Keratinocyte (primary cell): ENCODE results near the gene PARVA. TPM values are rescaled to one million over a fixed set of nuclear protein-coding genes. Genes with fewer than 3 reads are reported as not detected.

Experiments
- DNase-seq: peaks from one replicate; pipeline ENCODE4 v3.0.0-alpha.2; 2011; ENCODE audit warnings: low read depth, missing footprints, low spot score
- FAIRE-seq: peaks from 2 replicates; lab custom pipeline; 2011; peaks lifted over from hg19 to GRCh38; lab: Jason Lieb, UNC
- H2AFZ ChIP-seq: 2 replicates; pipeline ENCODE4 v1.6.0; 2012; ENCODE audit warnings: low read length, control low read depth, inconsistent platforms; ENCODE audit not compliant: control insufficient read depth
- H3K27ac ChIP-seq: 2 replicates; pipeline ENCODE4 v1.5.1; 2011; ENCODE audit warnings: low read length; ENCODE audit not compliant: control insufficient read depth, insufficient read depth
- H3K27me3 ChIP-seq: 3 replicates; pipeline ENCODE4 v1.6.0; 2011; ENCODE audit warnings: low read length; ENCODE audit not compliant: control insufficient read depth, insufficient read depth; ENCODE audit errors: extremely low read depth
- H3K36me3 ChIP-seq, 2 experiments: 2 replicates in 1 of 2; 3 replicates in 1 of 2; pipeline ENCODE4 v1.5.1; 2011; ENCODE audit warnings: low read length in 2 of 2, mild to moderate bottlenecking in 1 of 2; ENCODE audit not compliant: control insufficient read depth in 2 of 2, insufficient read depth in 2 of 2; ENCODE audit errors: extremely low read depth in 1 of 2
- H3K4me1 ChIP-seq: 3 replicates; pipeline ENCODE4 v1.5.1; 2011; ENCODE audit warnings: low read length; ENCODE audit not compliant: control insufficient read depth, insufficient read depth; ENCODE audit errors: extremely low read depth
- H3K4me2 ChIP-seq: 3 replicates; pipeline ENCODE4 v1.6.0; 2011; ENCODE audit warnings: low read depth, low read length; ENCODE audit not compliant: control insufficient read depth, insufficient read depth; ENCODE audit errors: extremely low read depth
- H3K4me3 ChIP-seq, 3 experiments: fragments of 200-600 bp in 1 of 3; sonication (generic) in 1 of 3; 2 replicates in 2 of 3; 3 replicates in 1 of 3; pipeline ENCODE4 v1.5.1; 2011 to 2016; ENCODE audit warnings: low read length in 3 of 3, mild to moderate bottlenecking in 3 of 3, control low read depth in 2 of 3, inconsistent platforms in 1 of 3, low read depth in 1 of 3, mixed read lengths in 1 of 3, mixed run types in 1 of 3, moderate library complexity in 1 of 3; ENCODE audit not compliant: control insufficient read depth in 2 of 3, insufficient read depth in 2 of 3; ENCODE audit errors: extremely low read depth in 1 of 3
- H3K79me2 ChIP-seq: 2 replicates; pipeline ENCODE4 v1.6.0; 2012; ENCODE audit warnings: low read length; ENCODE audit not compliant: control insufficient read depth, insufficient read depth
- H3K9ac ChIP-seq: 3 replicates; pipeline ENCODE4 v1.6.0; 2011; ENCODE audit warnings: low read length; ENCODE audit not compliant: control insufficient read depth, insufficient read depth; ENCODE audit errors: extremely low read depth
- H3K9me1 ChIP-seq: 3 replicates; pipeline ENCODE4 v1.6.0; 2011; ENCODE audit warnings: low read length; ENCODE audit not compliant: control insufficient read depth, insufficient read depth; ENCODE audit errors: extremely low read depth
- H3K9me3 ChIP-seq: 2 replicates; pipeline ENCODE4 v1.5.1; 2012; ENCODE audit warnings: low read depth, low read length; ENCODE audit not compliant: control insufficient read depth
- H4K20me1 ChIP-seq: 3 replicates; pipeline ENCODE4 v1.6.0; 2011; ENCODE audit warnings: low read length; ENCODE audit not compliant: control insufficient read depth, insufficient read depth; ENCODE audit errors: extremely low read depth
- EZH2 ChIP-seq: IDR thresholded peaks from one replicate; pipeline ENCODE4 v1.6.1; 2012; ENCODE audit warnings: inconsistent platforms, mild to moderate bottlenecking, low read length, moderate library complexity
- dilution Hi-C: fragments of 300-500 bp; cut with MboI; formaldehyde crosslinking; loops from one replicate; pipeline ENCODE4 v1.7.0; 2020; ENCODE audit warnings: low sequenced_read_pairs; ENCODE audit not compliant: extremely low pct_ligation_motif_present
- polyA plus RNA-seq, 5 experiments: library from polyadenylated mRNA; depleted of rRNA in 3 of 5; stranded (reverse) in 3 of 5; stranded (forward) in 1 of 5; unstranded in 1 of 5; fragments of >200 nt; gene quantifications; 1 replicate in 1 of 5; 2 replicates in 3 of 5; 3 replicates in 1 of 5; pipeline versions ENCODE4 v1.2.1 to v1.2.3, GENCODE V29; 2011 to 2012; ENCODE audit warnings: missing spikeins in 2 of 5, low read depth in 1 of 5, low replicate concordance in 1 of 5
- TF ChIP-seq, protein P1 (sequence below), 3 experiments: IDR thresholded peaks in 1 of 3; conservative IDR thresholded peaks in 1 of 3; optimal IDR thresholded peaks in 1 of 3; 2 replicates in 2 of 3; 3 replicates in 1 of 3; pipeline versions ENCODE3 to v1.5.1; 2011; ENCODE audit warnings: low read length in 3 of 3, mild to moderate bottlenecking in 3 of 3, moderate library complexity in 2 of 3, control low read depth in 1 of 3, inconsistent platforms in 1 of 3; ENCODE audit not compliant: insufficient read depth in 2 of 3; ENCODE audit errors: extremely low read depth in 1 of 3

PARVA gene
- polyA plus RNA-seq, 1 donor (not counting 4 experiments of a cell fraction or from before 2014, with no cell fraction given) = 28.9 TPM

GRCh38 chr11:12329797-12330196 lies 47.6 kb upstream of the PARVA start:
- no peak overlapping the region for H2AFZ ChIP-seq
- no peaks in the 10 kb centered on the region for H4K20me1 ChIP-seq
- H3K4me1 ChIP-seq = no peaks in the 10 kb centered on the region
- DNase-seq (no peak), FAIRE-seq (no peak)
- TF ChIP-seq, protein P1, sequence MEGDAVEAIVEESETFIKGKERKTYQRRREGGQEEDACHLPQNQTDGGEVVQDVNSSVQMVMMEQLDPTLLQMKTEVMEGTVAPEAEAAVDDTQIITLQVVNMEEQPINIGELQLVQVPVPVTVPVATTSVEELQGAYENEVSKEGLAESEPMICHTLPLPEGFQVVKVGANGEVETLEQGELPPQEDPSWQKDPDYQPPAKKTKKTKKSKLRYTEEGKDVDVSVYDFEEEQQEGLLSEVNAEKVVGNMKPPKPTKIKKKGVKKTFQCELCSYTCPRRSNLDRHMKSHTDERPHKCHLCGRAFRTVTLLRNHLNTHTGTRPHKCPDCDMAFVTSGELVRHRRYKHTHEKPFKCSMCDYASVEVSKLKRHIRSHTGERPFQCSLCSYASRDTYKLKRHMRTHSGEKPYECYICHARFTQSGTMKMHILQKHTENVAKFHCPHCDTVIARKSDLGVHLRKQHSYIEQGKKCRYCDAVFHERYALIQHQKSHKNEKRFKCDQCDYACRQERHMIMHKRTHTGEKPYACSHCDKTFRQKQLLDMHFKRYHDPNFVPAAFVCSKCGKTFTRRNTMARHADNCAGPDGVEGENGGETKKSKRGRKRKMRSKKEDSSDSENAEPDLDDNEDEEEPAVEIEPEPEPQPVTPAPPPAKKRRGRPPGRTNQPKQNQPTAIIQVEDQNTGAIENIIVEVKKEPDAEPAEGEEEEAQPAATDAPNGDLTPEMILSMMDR (optimal IDR thresholded peaks at IDR 0.05 in 1 of 3, IDR thresholded peaks at IDR 0.05 in 1 of 3, conservative IDR thresholded peaks at IDR 0.05 in 1 of 3; ENCODE audit: extremely low read depth in 1 of 3, insufficient read depth in 2 of 3, low read length in 3 of 3) = no peak
- no peak overlapping the region for H3K4me3 ChIP-seq
- no peaks in the 10 kb centered on the region for H3K79me2 ChIP-seq
- no peaks in the 10 kb centered on the region for H3K9me1 ChIP-seq
- H3K27me3 ChIP-seq = no peaks in the 10 kb centered on the region
- H3K27ac ChIP-seq = no peak overlapping the region
- no peak overlapping the region for H3K9ac ChIP-seq
- no peaks in the 10 kb centered on the region for H3K9me3 ChIP-seq
- peaks cover 29% of the 10 kb centered on the region in 2 experiments for H3K36me3 ChIP-seq
- dilution Hi-C loops = no loop called here
- H3K4me2 ChIP-seq = no peak overlapping the region

DNA sequence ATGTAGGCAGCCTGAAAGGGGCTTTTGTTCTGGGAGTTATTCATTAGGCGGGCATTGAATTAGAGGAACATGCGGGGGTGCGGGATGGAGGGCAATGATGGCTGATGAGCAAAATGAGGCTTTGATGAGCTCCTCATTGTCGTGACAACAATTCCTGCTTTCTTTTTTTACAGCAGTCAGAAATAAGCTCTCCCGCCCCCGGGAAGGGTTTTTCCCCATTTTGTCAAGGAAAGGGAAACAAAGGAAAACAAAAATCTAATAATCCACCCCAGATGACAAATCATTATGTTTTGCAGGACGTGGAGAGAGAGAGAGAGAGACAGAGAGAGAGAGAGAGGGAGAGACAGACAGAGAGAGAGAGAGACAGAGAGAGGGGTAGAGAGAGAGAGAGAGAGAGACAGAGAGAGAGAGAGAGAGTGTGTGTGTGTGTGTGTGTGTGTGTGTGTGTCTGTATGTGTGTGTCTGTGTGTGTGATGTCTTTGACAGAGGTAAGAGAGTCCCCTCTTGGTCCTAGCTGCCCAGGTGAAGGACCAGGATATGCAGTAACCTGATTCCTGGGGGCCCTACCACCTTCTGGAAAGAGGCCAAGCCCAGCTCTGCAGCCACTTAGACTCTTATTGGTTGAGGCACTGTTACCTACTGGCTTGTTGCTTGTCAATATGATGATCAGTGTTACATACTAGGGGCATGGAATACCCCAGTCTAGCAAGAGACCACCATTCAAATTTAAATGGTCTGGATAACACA lies 46.7 kb upstream of the PARVA start:
- no peak overlapping the region for H3K4me2 ChIP-seq
- no peaks in the 10 kb centered on the region for H3K79me2 ChIP-seq
- no peaks in the 10 kb centered on the region for H3K9me3 ChIP-seq
- no peaks in the 10 kb centered on the region for H4K20me1 ChIP-seq
- H2AFZ ChIP-seq = no peak overlapping the region
- no peak overlapping the region for H3K27ac ChIP-seq
- no peaks in the 10 kb centered on the region for H3K27me3 ChIP-seq
- H3K9me1 ChIP-seq = no peaks in the 10 kb centered on the region
- peaks cover 21 to 25% of the 10 kb centered on the region in 2 experiments for H3K36me3 ChIP-seq
- dilution Hi-C loops = no loop called here
- no peak overlapping the region for H3K4me3 ChIP-seq
- no peak for FAIRE-seq
- H3K4me1 ChIP-seq = no peaks in the 10 kb centered on the region
- TF ChIP-seq, protein P1 (optimal IDR thresholded peaks at IDR 0.05 in 1 of 3, IDR thresholded peaks at IDR 0.05 in 1 of 3, conservative IDR thresholded peaks at IDR 0.05 in 1 of 3; ENCODE audit: extremely low read depth in 1 of 3, insufficient read depth in 2 of 3, low read length in 3 of 3) = no peak
- TF ChIP-seq EZH2 = no peak
- DNase-seq = no peak
- no peak overlapping the region for H3K9ac ChIP-seq
